Left ventricle myocardium superior (tissue), 1 donor: ENCODE results near the gene RAD23A. TPM values are rescaled to one million over a fixed set of nuclear protein-coding genes. Genes with fewer than 3 reads are reported as not detected.
"Not testable (repeated sequence)": the region's sequence is repeated elsewhere in the genome, so short reads cannot be mapped to it uniquely, and the experiment has no call there.

Experiments
- ATAC-seq: fragments of 200-7000 bp; cut with Tn5 transposase; one replicate; pipeline ENCODE4 v1.9.1; 2020; ENCODE audit warnings: mild to moderate bottlenecking, moderate library complexity
- DNase-seq: peaks from one replicate; pipeline ENCODE4 v3.0.0-alpha.2; 2020
- intact Hi-C: fragments of 100-400 bp; cut with micrococcal nuclease; formaldehyde crosslinking; loops from one replicate; pipeline ENCODE4 v1.11.0; 2022
- total RNA-seq: library from RNA; stranded (reverse); fragmentation: NEBNext Ultra II Directional; extraction: Animal tissue kit (Norgen Biotek cat#: 25700); gene quantifications from one replicate; pipeline ENCODE4 v1.2.1, GENCODE V29; 2021
- donor health status: DM: no; HTN: yes; CAD: no; lungs with severe emphysema.

RAD23A gene
- total RNA-seq, 1 donor from 2014 or later: 188 TPM

GRCh38 chr19:12937093-12937926 lies 8.4 kb upstream of the RAD23A start:
- ATAC-seq: no peak
- no peak for DNase-seq
- intact Hi-C loops: no loop called here

- DNase-seq (peak; percentile 100), ATAC-seq (peak; percentile 92)
- intact Hi-C loops: no loop called here
Measured at GRCh38 chr19:12937927-12938778, 7.5 kb upstream of the RAD23A start, which contains the start of gene CALR. TSS of gene CALR (plus strand) at chr19:12938609. CDS start at chr19:12938680, 71 bp downstream.

- DNase-seq (no peak), ATAC-seq (peak; percentile 10)
- intact Hi-C loops: no loop called here
Measured at GRCh38 chr19:12938779-12939601, 6.7 kb upstream of the RAD23A start.

GRCh38 chr19:12939975-12940423 lies 5.7 kb upstream of the RAD23A start:
- no peak for DNase-seq
- intact Hi-C loops: no loop called here
- ATAC-seq: no peak

GRCh38 chr19:12940897-12941296 lies 4.8 kb upstream of the RAD23A start:
- ATAC-seq (no peak), DNase-seq (no peak)
- intact Hi-C loops: no loop called here

- intact Hi-C loops: no loop called here
- DNase-seq (no peak), ATAC-seq (no peak)
Measured at GRCh38 chr19:12943437-12944044, 2.1 kb upstream of the RAD23A start.

GRCh38 chr19:12944104-12944674 lies 1.5 kb upstream of the RAD23A start:
- no peak for ATAC-seq
- no peak for DNase-seq
- intact Hi-C loops: no loop called here

- intact Hi-C loops: no loop called here
- DNase-seq (peak; percentile 84), ATAC-seq (peak; percentile 81)
Measured at GRCh38 chr19:12946092-12946721, 545 bp downstream of the RAD23A start.

GRCh38 chr19:12946731-12947496 lies 1.3 kb downstream of the RAD23A start:
- DNase-seq (no peak), ATAC-seq (no peak)
- intact Hi-C loops: no loop called here

GRCh38 chr19:12947702-12948611 lies 2.3 kb downstream of the RAD23A start:
- no peak for ATAC-seq
- peak; percentile 36 for DNase-seq
- intact Hi-C loops: no loop called here

GRCh38 chr19:12948612-12949362 lies 3.1 kb downstream of the RAD23A start:
- DNase-seq: no peak
- no peak for ATAC-seq
- intact Hi-C loops: no loop called here

GRCh38 chr19:12949363-12950283 lies 4.0 kb downstream of the RAD23A start:
- ATAC-seq (no peak), DNase-seq (no peak)
- intact Hi-C loops: no loop called here

GRCh38 chr19:12952050-12952449 lies 6.4 kb downstream of the RAD23A start:
- DNase-seq, ATAC-seq, intact Hi-C loops: not testable (repeated sequence)

- intact Hi-C loops: no loop called here
- ATAC-seq (no peak), DNase-seq (no peak)
Measured at GRCh38 chr19:12952488-12953137, 7.0 kb downstream of the RAD23A start.
